ENCODE data around the gene KRTAP2-2. TPM values are rescaled to one million over a fixed set of nuclear protein-coding genes. Genes with fewer than 3 reads are reported as not detected.

The KRTAP2-2 gene
- total RNA-seq, 1 donor from 2014 or later, result not detected

DNA sequence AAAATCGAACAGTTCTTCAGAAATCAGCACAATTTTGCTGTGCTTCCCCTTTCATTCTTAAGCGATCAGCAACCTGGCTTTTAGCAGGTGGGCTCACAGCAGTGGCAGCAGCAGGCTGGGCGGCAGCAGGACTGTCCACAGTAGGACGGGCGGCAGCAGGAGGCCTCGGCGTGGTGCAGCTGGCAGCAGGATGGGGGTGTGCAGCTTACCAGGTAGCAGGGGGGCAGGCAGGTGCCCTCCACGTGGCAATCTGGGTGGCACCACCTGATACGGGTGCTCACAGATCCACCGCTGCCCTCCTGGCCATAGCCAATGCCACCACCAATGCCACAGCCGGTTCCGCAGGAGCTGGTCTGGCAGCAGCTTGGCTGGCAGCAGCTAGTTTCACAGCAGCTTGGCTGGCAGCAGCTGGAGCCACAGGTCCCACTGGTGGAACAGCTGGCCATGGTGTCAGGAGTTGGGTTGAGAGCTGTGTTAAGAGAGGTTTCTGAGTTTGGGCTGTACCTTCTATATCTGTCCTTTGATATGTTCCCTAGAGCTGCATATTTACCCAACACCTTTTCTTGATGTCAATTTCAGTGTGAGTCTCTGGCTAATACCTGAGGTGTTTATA lies 25.3 kb downstream of the KRTAP2-2 start, which contains the start of gene KRTAP1-4:
Gene KRTAP1-4, minus strand, starts transcription at position 563 of the 613 bp plus-strand sequence. Its CDS starts 117 bp downstream, at position 446.
- DNase-seq (ENCODE audit: low spot score in 2 of 2), result no peak
- no peak for FAIRE-seq

DNA sequence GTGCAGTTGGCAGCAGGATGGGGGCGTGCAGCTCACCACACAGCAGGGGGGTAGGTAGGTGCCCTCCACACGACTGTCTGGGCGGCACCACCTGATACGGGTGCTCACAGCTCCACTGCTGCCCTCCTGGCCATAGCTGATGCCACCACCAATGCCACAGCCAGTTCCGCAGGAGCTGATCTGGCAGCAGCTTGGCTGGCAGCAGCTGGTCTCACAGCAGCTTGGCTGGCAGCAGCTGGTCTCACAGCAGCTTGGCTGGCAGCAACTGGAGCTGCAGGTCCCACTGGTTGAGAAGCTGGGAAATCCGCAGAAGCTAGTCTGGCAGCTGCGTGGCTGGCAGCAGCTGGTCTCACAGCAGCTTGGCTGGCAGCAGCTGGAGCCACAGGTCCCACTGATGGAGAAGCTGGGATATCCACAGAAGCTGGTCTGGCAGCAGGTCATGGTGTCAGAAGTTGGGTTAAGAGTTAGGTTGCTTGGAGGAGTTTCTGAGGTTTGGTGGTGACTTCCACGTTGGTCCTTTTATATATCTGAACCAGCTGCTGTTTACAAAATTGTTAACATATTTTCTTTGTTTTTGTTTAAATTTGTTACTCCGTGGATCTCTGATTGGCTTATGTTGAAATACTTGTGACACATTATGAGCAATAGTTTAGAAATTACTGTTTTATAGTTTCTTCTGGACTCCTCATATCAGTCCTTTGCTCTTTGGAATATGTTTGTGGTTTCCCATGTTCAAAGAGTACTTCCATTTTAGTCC lies 28.1 kb downstream of the KRTAP2-2 start, which contains the start of gene KRTAP1-5:
Gene KRTAP1-5, minus strand, starts transcription at position 494 of the 757 bp plus-strand sequence. Its CDS starts 53 bp downstream, at position 441.
- DNase-seq (ENCODE audit: low spot score in 2 of 2) (no peak), FAIRE-seq (no peak)

DNA sequence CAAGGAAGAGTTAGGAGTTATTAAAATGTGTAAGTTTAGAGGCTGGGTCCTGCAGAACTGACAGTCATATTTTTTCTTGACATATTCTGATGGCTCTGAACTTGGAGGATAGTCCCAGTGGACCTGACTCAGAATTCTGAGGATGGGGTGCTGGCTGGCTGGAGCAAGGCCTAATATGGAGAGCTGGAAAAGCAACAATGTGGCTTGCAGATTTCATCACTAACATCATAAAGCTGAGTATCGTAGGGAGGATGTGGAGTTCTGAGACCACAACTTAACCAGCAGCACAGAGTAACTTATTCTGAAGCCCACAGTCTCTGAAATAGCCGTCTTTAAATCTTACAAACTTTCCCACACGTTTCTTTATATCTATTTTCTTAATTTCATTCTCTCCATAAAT lies 30.3 kb downstream of the KRTAP2-2 start:
- no peak for DNase-seq (ENCODE audit: low spot score in 2 of 2)
- FAIRE-seq, result no peak

DNA sequence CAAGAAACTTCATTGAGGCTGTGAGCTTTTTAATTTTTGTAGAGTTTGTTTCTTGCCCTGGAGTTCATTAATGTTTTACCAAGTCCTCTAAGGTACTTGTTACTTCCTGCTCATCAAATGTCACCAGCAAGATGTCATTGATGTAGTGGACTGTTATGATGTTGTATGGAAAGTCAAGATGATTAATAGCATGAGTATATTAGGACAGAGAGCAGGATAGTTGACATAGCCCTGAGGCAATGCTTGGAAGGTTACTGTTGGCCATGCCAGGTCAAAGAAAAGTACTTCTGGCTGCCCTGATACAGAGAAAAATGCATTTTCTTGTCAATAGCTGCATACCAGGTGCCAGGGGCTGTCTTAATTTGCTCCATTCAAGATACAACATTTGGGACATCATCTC lies 34.7 kb downstream of the KRTAP2-2 start:
- no peak for DNase-seq (ENCODE audit: low spot score in 2 of 2)
- no peak for FAIRE-seq

DNA sequence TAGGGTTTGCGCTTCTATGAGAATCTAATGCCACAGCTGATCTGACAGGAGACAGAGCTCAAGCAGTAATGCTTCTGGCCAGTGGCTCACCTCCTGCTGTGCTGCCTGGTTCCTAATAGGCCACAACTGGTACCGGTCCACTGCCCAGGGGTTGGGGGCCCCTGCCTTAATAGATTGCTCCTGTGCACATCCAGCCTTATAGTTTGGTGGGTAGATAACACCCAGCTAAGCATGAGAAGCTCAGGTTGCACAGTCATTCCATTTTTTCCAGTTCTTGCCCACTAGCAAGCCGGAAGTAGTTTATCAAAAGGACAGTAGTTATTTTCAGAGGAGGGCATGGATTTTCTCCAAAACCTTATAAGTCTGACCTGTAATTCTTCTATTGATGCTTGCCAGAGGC lies 35.6 kb downstream of the KRTAP2-2 start:
- no peak for FAIRE-seq
- DNase-seq (ENCODE audit: low spot score in 2 of 2), result no peak

DNA sequence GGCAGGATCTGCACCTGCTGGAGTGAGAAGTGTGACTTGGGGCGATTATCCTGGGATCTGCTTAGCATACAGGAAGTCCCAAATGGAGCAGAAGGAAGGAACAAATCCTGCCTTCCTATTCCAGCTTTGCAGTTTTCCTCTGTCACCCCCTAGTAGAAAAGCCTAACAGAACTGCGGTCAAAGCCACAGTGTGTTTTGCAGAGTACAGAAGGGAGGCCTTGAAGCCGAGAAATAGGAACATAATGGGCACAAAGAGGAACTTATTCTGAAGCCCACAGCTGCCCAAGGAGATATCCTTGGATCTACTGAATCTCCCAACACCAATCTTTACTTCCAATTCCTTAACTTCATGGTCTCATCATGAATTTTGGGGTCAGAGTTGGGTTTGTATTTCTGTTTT lies 36.5 kb downstream of the KRTAP2-2 start:
- no peak for DNase-seq (ENCODE audit: low spot score in 2 of 2)

DNA sequence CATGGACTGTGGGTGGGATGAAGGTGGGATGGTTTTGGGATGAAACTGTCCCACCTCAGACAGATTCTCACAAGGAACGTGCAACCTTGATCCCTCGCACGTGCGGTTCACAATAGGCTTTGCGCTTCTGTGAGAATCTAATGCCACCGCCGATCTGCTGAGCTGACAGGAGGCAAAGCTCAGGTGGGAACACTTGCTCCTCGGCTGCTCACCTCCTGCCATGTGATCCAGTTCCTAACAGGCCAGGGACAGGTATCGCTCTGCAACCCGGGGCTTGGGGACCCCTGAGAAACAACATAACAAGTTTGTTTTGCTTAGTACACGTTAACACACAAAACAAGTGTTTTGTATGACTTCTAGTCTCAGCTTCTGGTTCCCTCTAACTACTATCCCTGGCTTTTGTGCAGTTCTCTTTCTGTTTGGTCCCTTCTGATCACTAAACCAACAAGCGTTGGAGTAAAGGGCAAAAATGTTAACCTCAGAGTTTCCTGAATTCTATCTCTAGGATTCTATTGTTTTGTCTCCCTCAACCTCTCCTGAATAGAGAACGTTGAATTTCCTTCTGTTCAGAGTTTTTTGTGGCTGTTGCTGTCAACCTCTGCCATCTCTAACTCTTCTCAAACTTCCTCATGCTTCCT lies 38.3 kb downstream of the KRTAP2-2 start:
- no peak for FAIRE-seq

More for the DNA sequence above, 36.5 kb downstream of the KRTAP2-2 start:
- FAIRE-seq, result no peak

DNA sequence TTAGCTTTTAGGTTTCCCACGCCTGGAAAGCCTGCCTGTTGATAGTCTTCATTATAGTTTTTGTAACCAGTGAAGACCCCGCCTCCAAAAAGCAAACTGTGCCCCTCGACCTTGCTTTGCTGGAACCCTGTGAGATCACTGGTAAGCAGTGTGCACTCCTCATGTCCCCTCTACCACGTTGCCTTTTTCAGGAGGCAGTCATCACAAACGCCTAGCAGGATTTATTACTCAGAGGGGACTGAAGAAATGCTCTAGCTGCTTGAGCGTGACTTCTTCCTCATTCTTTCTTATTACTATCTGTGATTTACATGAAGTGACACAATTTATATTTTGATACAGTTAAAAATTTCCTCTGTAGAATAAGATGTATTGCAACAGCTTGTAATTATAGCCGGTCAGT lies 39.6 kb downstream of the KRTAP2-2 start:
- FAIRE-seq, result no peak
- DNase-seq (ENCODE audit: low spot score in 2 of 2), result no peak

More for the DNA sequence above, 38.3 kb downstream of the KRTAP2-2 start:
- DNase-seq (ENCODE audit: low spot score in 2 of 2), result no peak

DNA sequence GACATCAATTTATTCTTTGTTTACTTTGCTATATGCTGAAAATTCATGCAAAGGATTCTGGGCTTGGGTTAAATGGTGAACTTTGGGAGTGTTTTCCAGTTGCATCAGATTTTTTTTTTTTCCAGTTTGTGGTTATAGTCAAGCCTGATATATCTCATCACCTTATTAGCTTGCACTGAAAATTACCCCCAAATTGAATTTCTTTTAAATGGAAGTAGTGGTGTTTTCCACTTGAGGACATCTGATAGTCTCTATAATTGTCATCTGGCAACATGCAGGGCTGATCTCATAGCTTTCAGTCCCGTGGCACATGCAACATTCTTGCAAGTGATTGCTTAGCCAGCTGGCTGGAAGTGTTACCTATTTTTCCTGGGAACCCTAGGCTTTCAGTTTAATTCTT lies 41.4 kb downstream of the KRTAP2-2 start:
- no peak for DNase-seq (ENCODE audit: low spot score in 2 of 2)
- FAIRE-seq, result no peak

DNA sequence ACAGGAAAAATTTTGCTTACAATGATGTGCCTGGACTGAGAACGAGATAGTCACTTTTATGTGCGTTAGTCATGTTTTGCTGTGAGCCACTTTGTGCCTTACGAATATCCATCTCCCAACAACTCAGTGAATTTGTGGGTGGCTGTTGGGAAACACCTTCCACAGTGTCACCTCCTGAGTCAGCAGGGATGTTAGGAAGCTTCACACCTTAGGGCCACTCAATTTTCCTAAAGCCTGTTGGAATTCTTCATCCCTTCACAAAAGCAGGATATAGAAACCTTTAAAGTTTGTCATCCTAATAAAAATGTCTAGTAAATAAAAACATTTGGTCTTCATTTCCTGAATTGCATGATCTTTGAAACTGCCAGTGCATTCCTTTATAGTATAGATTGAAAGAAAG lies 41.8 kb downstream of the KRTAP2-2 start:
- DNase-seq (ENCODE audit: low spot score in 2 of 2) (no peak), FAIRE-seq (no peak)

DNA sequence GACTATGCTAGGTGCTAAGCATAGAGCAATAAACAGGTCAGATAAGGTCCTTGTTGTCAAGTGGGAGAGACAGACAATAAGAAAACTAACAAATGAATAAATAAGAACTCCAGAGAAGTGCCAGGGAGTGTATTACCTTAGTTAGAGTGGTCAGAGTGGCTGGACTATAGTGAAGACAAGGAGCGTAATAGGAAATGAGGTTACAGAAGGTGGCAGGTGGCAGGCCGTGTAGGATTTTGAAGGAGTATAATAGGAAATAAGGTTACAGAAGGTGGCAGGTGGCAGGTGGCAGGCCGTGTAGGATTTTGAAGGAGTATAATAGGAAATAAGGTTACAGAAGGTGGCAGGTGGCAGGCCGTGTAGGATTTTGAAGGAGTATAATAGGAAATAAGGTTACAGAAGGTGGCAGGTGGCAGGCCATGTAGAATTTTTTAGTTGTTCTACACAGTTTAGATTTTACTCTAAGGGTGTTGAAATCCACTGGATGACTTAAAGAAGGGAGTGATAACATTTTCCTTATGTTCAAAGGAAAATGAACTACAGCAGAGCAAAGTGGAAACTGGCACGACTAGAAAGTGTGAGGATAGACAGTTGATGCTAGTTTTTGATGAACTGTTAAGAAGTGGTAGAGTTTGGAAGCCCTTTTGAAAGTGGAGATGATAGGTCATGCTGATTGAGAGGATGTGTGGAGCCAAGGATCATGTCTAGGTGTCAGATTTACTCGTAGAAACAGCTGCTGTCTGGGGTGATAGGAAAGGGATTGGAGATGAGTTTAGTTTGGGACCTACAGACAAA lies 42.5 kb downstream of the KRTAP2-2 start:
- FAIRE-seq (no peak), DNase-seq (ENCODE audit: low spot score in 2 of 2) (no peak)

DNA sequence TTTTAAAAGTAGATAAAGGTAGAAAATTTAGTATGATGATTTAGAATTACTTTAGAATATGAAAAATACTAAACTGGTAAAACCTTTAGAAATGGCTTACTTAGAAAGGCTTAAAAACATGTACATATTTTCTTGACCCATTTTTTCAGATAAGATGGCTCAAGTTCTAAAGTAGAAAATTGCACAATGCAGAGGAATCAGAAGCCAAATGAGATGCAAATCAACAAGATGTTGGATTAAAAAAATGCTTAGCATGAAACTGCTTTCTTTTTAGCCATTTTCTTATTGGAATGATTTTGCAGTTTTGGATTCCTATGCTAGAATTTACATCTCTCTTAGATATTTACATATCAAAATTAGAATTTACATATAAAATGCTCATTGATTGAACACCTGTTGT lies 44.6 kb downstream of the KRTAP2-2 start:
- no peak for FAIRE-seq
- no peak for DNase-seq (ENCODE audit: low spot score in 2 of 2)

DNA sequence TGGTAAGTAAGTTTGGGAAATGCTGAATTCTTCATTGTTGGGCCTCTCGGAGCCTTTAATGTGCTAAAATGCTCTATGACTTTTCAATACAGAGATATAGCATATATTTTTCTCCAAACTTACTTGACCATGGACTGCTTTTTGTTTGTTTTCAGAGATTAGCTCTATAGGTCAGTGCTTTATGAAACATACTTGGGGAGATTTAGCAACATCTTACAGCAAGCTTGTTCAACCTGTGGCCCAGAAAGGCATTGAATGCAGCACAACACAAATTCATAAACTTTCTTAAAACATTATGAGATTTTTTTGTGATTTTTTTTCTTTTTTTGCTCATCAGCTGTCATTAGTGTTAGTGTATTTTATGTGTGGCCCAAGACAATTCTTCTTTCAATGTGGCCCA lies 45.1 kb downstream of the KRTAP2-2 start:
- DNase-seq (ENCODE audit: low spot score in 2 of 2) (no peak), FAIRE-seq (no peak)

DNA sequence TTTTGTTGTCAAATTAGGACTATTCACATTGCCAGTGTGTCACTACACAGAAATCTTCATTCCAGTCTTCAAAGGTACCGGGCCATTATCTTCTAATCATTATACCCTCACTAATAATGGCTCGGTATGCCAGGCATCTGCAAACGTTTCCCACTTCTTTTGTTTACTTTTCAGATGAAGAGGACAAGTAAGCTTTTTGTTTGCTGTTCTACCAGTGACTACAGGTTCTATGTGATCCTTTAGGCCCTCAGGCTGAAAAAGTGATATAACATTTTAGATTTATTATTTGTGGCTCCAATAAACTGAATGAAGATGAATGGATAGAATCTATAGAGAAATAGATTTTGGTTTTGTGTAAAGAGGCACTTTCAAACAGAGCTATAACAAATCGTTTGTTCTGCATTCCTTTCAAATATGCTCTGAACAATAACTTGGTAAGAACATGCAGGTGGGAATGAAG lies 45.7 kb downstream of the KRTAP2-2 start:
- FAIRE-seq, result no peak
- DNase-seq (ENCODE audit: low spot score in 2 of 2), result no peak

DNA sequence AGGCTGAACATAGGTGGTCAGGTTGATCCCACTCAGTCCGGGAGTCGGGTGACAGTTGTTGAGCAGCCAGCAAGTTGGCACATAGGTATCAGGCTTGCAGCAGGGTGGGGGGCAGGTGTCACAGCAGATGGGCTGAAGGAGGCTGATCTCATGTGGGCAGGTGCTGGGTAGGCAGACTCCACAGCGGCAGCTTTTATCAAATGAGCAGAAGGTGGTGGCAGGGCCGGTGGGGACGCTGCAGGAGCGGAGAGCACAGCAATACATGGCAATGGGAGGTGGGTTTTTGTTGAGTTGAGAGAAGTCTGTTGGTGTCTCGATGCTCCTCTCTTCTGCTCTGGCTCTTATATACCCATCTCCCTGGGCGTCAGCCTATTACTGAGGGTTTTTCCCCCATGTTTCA lies 46.2 kb downstream of the KRTAP2-2 start, which contains the start of gene KRTAP3-1:
Gene KRTAP3-1, minus strand, starts transcription at position 318 of the 400 bp plus-strand sequence. Its CDS starts 54 bp downstream, at position 264.
- FAIRE-seq (no peak), DNase-seq (ENCODE audit: low spot score in 2 of 2) (no peak)

Small RNA genes lying within 50 kb of the gene (small RNA-seq; reads per million reads assigned to genes)
- gene KRTAP3-4P, result not detected

Other genes with a start within 250 kb of the KRTAP2-2 start
- gene KRT10, start 232.6 kb downstream of the KRTAP2-2 start, total RNA-seq, result 2.4 TPM
- gene KRT12, start 188.0 kb downstream of the KRTAP2-2 start, total RNA-seq, result not detected
- not detected for gene KRT20, start 170.0 kb downstream of the KRTAP2-2 start, total RNA-seq
- 0.41 TPM for gene KRT23, start 117.6 kb downstream of the KRTAP2-2 start, total RNA-seq
- gene KRT39, start 88.3 kb downstream of the KRTAP2-2 start, total RNA-seq, result not detected
- not detected for gene KRT40, start 70.9 kb downstream of the KRTAP2-2 start, total RNA-seq
- gene KRTAP3-3, start 61.1 kb downstream of the KRTAP2-2 start, total RNA-seq, result not detected
- gene KRTAP3-2, start 55.3 kb downstream of the KRTAP2-2 start, total RNA-seq, result not detected
- not detected for gene KRTAP3-1, start 46.1 kb downstream of the KRTAP2-2 start, total RNA-seq
- gene KRTAP1-5, start 28.0 kb downstream of the KRTAP2-2 start, total RNA-seq, result not detected
- gene KRTAP1-4, start 25.0 kb downstream of the KRTAP2-2 start, total RNA-seq, result not detected
- gene KRTAP1-3, start 20.4 kb downstream of the KRTAP2-2 start, total RNA-seq, result not detected
- not detected for gene KRTAP1-1, start 13.8 kb downstream of the KRTAP2-2 start, total RNA-seq
- gene KRTAP2-1, start 7.9 kb downstream of the KRTAP2-2 start, total RNA-seq, result not detected
- not detected for gene KRTAP2-3, start 4.9 kb upstream of the KRTAP2-2 start, total RNA-seq
- gene KRTAP2-4, start 10.6 kb upstream of the KRTAP2-2 start, total RNA-seq, result not detected
- gene KRTAP4-7, start 28.9 kb upstream of the KRTAP2-2 start, total RNA-seq, result not detected
- gene KRTAP4-8, start 42.9 kb upstream of the KRTAP2-2 start, total RNA-seq, result not detected
- gene KRTAP4-16, start 47.0 kb upstream of the KRTAP2-2 start, total RNA-seq, result not detected
- not detected for gene KRTAP4-9, start 50.2 kb upstream of the KRTAP2-2 start, total RNA-seq
- not detected for gene KRTAP4-11, start 63.1 kb upstream of the KRTAP2-2 start, total RNA-seq
- not detected for gene KRTAP4-12, start 69.0 kb upstream of the KRTAP2-2 start, total RNA-seq
- gene KRTAP4-6, start 85.3 kb upstream of the KRTAP2-2 start, total RNA-seq, result not detected
- not detected for gene KRTAP4-5, start 94.6 kb upstream of the KRTAP2-2 start, total RNA-seq
- not detected for gene KRTAP4-4, start 105.5 kb upstream of the KRTAP2-2 start, total RNA-seq
- gene KRTAP4-3, start 113.0 kb upstream of the KRTAP2-2 start, total RNA-seq, result not detected
- gene KRTAP4-2, start 123.0 kb upstream of the KRTAP2-2 start, total RNA-seq, result not detected
- not detected for gene KRTAP4-1, start 129.7 kb upstream of the KRTAP2-2 start, total RNA-seq
- not detected for gene KRTAP9-1, start 134.7 kb upstream of the KRTAP2-2 start, total RNA-seq
- gene KRTAP9-2, start 171.4 kb upstream of the KRTAP2-2 start, total RNA-seq, result not detected
- gene KRTAP9-3, start 177.2 kb upstream of the KRTAP2-2 start, total RNA-seq, result not detected
- not detected for gene KRTAP9-8, start 182.8 kb upstream of the KRTAP2-2 start, total RNA-seq
- gene KRTAP9-4, start 194.5 kb upstream of the KRTAP2-2 start, total RNA-seq, result not detected
- gene KRTAP9-9, start 200.2 kb upstream of the KRTAP2-2 start, total RNA-seq, result not detected
- not detected for gene KRTAP9-6, start 210.1 kb upstream of the KRTAP2-2 start, total RNA-seq
- not detected for gene KRTAP9-7, start 220.5 kb upstream of the KRTAP2-2 start, total RNA-seq
- gene KRTAP29-1, start 247.6 kb upstream of the KRTAP2-2 start, total RNA-seq, result not detected